ENCODE results near the gene SYT7.

DNA sequence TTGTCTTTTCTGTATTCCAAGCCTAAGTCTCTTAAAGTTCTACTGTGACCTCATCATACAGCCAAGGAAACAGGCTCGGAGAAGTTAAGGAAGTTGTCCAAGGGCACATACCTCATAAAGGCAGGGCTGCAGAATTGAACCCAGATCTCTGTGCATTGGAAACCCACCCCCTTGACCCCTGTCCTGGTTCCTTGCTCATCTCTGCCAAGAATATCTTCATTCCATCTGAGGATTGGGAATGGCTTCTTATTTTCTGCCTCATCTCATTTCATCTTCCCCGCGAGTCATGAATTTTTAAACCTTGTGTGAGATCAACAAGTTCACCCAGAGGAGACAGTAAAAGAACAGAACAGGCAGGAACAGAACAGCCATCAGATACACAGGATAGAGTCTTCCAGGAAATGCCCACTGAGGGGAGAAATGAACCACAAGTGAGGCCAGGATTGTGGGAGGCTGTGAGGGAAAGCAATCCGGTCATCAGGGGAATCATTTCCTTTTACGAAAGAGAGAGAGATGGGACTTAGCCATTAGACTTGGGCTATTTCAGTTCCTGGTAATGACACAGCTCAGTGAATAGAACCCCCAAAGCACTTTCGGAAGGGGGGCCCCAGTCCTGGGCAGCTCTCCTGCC, 106.7 kb downstream of the SYT7 start:
- TF ChIP-seq POLR2A (IDR thresholded peaks at IDR 0.05; ENCODE audit: low read length): no peak
- no peak for TF ChIP-seq GATA1 (IDR thresholded peaks at IDR 0.05; ENCODE audit: low read depth, low read length)
